Measurements from ENCODE around the gene KRT4.

KRT4 gene

GRCh38 chr12:52790427-52791270, 23.3 kb downstream of the KRT4 start:
- no peak for DNase-seq

- no peak for DNase-seq
These were observed 24.1 kb downstream of the KRT4 start for GRCh38 chr12:52789637-52790426.

- DNase-seq = no peak
These were observed 24.9 kb downstream of the KRT4 start for GRCh38 chr12:52788876-52789636.

GRCh38 chr12:52788192-52788875, 25.6 kb downstream of the KRT4 start:
- no peak for DNase-seq

GRCh38 chr12:52787324-52788191, 26.4 kb downstream of the KRT4 start:
- no peak for DNase-seq

- DNase-seq = no peak
These were observed 29.0 kb downstream of the KRT4 start for GRCh38 chr12:52784909-52785308.

- DNase-seq = peak; percentile 17
These were observed 30.2 kb downstream of the KRT4 start for GRCh38 chr12:52783563-52784316.

GRCh38 chr12:52782502-52782901, 31.4 kb downstream of the KRT4 start:
- no peak for DNase-seq

- no peak for DNase-seq
These were observed 32.4 kb downstream of the KRT4 start for GRCh38 chr12:52781399-52782082.

- no peak for DNase-seq
These were observed 34.0 kb downstream of the KRT4 start for GRCh38 chr12:52779914-52780313.

GRCh38 chr12:52778833-52779232, 35.1 kb downstream of the KRT4 start:
- DNase-seq = no peak

GRCh38 chr12:52777566-52777965, 36.4 kb downstream of the KRT4 start:
- DNase-seq = no peak

- DNase-seq = peak; percentile 37
These were observed 37.0 kb downstream of the KRT4 start, which contains the start of gene KRT76 for GRCh38 chr12:52776913-52777395. Gene KRT76 (minus strand): TSS chr12:52777345. CDS start chr12:52777291, 54 bp downstream.

GRCh38 chr12:52776435-52776834, 37.5 kb downstream of the KRT4 start:
- DNase-seq = no peak

GRCh38 chr12:52774629-52775250, 39.2 kb downstream of the KRT4 start:
- peak; percentile 10 for DNase-seq

GRCh38 chr12:52772772-52773171, 41.1 kb downstream of the KRT4 start:
- DNase-seq = no peak

- DNase-seq = no peak
These were observed 41.7 kb downstream of the KRT4 start for GRCh38 chr12:52772188-52772587.

GRCh38 chr12:52771505-52771904, 42.4 kb downstream of the KRT4 start:
- no peak for DNase-seq

- no peak for DNase-seq
These were observed 42.8 kb downstream of the KRT4 start for GRCh38 chr12:52771088-52771487.

- no peak for DNase-seq
These were observed 44.0 kb downstream of the KRT4 start for GRCh38 chr12:52769946-52770345.
